Right kidney (tissue), 1 donor: ENCODE data around the gene HHATL.

Source experiments
- DNase-seq: peaks from one replicate; pipeline ENCODE4 v3.0.0-alpha.2; 2016

The HHATL gene

DNA sequence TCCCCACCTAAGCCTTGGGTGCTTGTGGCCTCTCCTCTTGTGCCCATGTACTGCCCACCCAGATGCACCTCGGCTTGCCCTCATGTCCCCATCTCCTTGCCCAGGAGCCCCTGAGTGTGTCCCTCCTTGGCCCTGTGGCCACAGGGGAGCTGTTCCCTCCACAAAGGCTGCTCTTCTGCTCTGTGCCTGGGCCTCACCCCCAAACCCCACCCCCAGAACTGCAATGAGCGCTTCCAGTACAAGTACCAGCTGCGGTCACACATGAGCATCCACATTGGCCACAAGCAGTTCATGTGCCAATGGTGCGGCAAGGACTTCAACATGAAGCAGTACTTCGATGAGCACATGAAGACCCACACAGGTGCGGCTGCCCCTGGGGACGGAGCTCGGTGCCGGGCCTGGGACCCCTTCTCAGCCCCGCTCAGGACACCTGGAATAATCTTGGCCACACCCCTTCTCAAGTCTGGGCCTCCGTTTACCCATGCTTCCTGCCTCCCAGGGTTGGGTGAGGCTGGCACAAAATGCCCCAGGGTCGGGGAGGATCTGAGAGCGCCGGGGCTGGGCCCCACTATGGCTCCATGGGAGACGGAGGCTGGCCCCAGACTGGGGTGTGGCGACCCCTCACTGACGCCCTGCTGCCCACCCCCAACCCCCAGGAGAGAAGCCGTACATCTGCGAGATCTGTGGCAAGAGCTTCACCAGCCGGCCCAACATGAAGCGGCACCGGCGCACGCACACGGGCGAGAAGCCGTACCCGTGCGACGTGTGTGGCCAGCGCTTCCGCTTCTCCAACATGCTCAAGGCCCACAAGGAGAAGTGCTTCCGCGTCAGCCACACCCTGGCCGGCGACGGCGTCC is 38.8 kb downstream of the HHATL start:
- no peak for DNase-seq

- no peak for DNase-seq
These were observed 39.6 kb downstream of the HHATL start for GRCh38 chr3:42662813-42663535.

GRCh38 chr3:42662037-42662812 is 40.4 kb downstream of the HHATL start:
- no peak for DNase-seq

DNA sequence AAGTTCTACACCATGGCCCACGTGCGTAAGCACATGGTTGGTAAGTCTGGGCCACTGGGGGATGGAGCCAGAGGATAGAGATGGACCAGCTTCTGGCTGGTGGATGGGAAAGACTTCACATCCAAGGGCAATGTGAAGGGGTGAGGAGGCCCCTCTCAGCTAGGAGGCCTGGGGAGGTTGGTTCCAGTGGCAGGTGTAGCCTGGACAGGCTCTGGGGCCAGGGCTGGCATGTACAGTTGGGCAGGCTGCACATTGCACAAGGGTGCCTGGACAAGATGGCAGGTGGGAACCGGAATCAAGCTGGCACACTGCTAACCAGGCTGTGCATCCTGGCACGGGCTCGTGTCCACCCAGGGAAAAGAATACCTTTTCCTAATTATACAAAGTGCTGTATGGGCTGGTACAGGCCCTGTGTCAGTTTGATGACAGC is 41.0 kb downstream of the HHATL start:
- DNase-seq: no peak

- DNase-seq: no peak
These were observed 41.7 kb downstream of the HHATL start for GRCh38 chr3:42660898-42661297.

- DNase-seq: no peak
These were observed 42.4 kb downstream of the HHATL start for GRCh38 chr3:42660131-42660715.

DNA sequence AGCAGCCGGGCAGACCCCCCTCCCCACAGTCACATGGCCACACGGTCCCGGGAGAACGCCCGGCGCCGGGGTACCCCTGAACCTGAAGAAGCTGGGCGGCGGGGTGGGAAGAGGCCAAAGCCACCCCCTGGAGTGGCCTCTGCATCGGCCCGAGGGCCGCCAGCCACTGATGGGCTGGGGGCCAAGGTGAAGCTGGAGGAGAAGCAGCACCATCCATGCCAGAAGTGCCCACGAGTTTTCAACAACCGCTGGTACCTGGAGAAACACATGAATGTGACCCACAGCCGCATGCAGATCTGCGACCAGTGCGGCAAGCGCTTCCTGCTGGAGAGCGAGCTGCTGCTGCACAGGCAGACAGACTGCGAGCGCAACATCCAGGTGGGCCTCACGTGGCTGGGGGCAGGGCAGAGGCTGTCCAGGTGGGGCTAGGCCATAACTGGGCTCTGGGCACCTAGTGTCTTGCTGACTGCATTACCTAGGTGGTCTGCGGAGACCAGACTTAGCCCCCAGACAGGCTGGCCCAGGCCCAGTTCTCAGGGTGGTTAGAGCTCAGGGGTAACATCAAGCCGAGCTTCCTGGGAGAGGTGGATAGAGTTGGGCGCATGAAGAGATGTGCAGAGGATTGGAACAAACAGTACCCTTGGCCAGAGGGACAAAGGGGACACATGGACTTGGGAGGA is 43.0 kb downstream of the HHATL start:
- no peak for DNase-seq

- DNase-seq: no peak
These were observed 43.7 kb downstream of the HHATL start for GRCh38 chr3:42658771-42659390.

DNA sequence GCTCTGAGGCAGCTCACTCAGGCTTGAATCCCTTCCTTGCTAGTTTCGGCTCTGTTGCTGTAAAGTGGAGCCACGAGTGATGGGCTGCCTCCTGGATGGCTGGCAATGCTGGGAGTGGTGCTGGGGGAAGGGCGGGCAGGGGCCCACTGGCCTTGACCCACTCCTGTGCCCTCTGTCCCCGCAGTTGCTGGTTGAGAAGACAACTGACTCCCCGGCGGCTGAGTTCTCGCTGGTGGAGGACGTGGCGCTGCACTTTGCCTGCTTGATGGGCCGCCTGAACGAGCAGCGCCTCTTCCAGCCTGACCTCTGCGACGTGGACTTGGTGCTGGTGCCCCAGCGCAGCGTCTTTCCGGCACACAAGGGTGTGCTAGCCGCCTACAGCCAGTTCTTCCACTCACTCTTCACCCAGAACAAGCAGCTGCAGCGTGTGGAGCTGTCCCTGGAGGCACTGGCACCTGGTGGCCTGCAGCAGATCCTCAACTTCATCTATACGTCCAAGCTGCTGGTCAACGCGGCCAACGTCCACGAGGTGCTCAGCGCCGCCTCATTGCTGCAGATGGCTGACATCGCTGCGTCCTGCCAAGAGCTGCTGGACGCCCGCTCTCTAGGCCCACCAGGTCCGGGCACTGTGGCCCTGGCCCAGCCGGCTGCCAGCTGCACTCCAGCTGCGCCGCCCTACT is 44.4 kb downstream of the HHATL start:
- no peak for DNase-seq

DNA sequence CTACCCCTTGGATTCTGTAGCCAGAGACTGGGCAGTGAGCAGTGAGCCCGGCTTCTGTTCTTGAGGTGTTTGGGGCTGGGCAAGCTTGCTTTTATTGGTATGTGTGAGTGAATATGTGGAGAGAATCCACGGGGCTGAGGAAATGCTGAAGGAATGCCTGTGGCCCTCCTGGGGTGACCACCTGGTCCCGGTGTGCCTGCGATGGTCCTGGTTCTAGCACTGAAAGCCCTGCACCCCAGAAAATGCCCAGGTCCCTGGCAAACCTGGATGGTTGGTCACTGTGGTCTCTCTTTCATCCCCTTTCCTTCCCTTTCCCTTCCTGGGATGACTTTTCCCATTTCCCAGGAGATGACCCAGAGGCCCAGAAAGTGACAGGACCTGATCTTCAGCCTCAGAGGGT is 44.9 kb downstream of the HHATL start:
- no peak for DNase-seq

DNA sequence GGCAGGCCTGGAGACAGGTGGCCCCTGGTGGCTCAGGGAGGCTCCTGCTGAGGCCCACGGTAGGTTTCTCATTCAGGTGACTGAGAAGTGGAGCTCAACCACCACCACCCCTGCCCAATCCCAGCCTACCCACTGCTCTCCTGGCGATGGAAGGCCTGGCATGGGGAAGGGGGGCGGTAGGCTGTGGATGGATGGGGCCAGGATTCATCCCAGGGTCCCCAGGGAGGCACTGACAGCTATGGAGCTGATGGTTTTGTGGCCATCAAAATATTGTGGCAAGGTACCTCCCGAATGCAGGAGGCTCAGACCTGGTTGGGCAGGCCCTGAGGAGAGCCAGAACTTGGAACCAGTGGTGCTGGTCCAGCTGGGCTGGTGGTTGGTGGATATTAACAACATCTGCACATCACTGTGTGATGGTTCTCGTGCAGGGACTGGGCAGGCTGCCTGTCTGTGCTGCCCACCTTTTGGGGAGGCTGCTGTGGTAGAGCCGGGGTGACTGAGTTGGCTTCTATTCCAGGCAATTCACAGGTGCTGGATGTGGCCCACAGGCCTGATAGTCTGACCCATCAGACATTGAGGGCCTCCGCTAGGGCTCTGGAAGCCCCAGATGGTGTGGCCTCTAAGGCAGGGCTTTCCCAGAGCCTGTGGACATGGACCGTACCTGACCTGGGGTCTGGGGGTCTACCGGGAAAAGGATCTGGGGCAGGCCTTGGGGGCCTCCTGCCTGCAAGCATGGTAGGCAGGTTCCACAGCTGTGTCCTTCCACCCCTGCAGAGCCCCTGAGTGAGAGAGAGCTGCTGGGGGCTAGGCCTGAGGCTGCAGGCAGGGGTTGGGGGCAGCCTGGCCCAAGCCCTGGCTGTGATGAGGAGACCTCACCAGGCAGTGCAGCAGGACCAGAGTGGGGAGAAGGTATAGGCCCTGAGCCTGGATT is 45.7 kb downstream of the HHATL start:
- DNase-seq: no peak

DNA sequence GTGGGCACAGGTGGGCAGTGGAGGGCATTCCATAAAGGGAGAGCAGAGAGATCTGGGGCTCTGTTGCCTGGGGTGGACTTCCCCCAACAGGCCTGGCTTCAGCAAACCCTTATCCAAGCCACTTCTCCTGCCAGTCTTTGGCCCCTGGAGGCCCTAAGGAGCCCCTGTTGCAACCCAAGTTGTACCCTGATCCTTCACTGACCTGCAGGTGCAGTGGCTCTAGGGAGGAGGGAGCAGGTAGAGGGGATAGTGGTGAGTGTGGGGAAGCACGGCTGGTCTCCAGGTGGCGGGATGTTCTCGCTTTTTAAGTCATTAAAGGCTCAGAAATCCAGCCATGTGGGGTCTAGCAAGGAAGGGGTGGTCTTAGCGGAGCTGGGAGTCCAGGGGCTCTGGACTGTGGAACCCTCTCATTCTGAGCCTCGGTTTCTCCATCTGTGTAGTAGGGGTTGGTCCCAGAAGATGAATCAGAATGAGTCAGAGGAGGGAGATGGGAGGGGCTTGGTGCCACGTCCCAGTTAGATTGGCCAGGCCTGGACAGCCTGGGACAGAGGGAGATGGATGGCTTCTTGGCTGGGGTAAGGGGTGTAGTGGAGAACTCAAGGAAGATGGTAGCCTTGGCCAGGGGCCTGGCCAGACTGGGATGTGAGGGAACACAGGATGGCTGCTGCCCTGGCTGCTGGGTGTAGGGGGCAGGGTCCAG is 46.5 kb downstream of the HHATL start:
- no peak for DNase-seq

DNA sequence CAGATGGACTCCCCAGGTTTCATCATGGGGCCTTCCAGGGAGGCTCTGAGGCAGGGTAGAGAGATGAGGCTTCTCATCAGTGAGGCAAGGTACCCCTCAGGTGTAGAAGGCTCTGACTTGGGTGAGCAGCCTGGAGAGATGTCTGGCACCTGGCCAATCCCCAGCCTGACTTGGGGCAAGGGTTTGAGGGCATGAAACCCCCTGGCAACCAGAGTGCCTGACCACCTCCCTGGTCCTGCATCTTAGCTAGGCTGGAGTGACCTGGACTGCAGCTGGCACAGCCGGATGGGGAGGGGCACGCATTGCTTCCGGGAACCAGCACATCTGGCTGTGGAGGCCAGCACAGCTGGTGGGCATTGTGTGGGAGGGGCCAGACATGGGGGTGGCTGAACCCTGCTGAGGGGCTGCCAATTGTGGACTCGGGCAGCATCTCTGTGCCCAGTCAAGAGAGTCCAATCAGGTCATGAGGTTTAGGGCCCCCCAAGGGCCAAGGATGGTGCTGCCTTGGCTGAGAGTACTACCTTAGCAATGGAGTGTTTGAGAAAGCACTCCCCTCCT is 47.2 kb downstream of the HHATL start:
- DNase-seq: no peak

- peak; percentile 74 for DNase-seq
These were observed 48.0 kb downstream of the HHATL start for GRCh38 chr3:42654331-42655201.

- peak; percentile 34 for DNase-seq
These were observed 48.9 kb downstream of the HHATL start, which contains the start of gene ZBTB47 for GRCh38 chr3:42653560-42654330. Gene ZBTB47, plus strand, starts transcription at chr3:42653697. Its CDS starts 4,659 bp downstream, at chr3:42658356.

- DNase-seq: no peak
These were observed 49.4 kb downstream of the HHATL start for GRCh38 chr3:42653303-42653559.
